GM19328 (cell line): ENCODE data around the gene CASK.
A peak's percentile ranks its signal among the peaks of the same experiment; 100 is the strongest.

Source experiments
- ATAC-seq: cut with Tn5 transposase; IDR thresholded peaks from one replicate; pipeline ENCODE4 v1.9.1; 2021; ENCODE audit warnings: mild to moderate bottlenecking, moderate library complexity; ENCODE audit not compliant: unreplicated experiment

CASK gene, protein sequence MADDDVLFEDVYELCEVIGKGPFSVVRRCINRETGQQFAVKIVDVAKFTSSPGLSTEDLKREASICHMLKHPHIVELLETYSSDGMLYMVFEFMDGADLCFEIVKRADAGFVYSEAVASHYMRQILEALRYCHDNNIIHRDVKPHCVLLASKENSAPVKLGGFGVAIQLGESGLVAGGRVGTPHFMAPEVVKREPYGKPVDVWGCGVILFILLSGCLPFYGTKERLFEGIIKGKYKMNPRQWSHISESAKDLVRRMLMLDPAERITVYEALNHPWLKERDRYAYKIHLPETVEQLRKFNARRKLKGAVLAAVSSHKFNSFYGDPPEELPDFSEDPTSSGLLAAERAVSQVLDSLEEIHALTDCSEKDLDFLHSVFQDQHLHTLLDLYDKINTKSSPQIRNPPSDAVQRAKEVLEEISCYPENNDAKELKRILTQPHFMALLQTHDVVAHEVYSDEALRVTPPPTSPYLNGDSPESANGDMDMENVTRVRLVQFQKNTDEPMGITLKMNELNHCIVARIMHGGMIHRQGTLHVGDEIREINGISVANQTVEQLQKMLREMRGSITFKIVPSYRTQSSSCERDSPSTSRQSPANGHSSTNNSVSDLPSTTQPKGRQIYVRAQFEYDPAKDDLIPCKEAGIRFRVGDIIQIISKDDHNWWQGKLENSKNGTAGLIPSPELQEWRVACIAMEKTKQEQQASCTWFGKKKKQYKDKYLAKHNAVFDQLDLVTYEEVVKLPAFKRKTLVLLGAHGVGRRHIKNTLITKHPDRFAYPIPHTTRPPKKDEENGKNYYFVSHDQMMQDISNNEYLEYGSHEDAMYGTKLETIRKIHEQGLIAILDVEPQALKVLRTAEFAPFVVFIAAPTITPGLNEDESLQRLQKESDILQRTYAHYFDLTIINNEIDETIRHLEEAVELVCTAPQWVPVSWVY

DNA sequence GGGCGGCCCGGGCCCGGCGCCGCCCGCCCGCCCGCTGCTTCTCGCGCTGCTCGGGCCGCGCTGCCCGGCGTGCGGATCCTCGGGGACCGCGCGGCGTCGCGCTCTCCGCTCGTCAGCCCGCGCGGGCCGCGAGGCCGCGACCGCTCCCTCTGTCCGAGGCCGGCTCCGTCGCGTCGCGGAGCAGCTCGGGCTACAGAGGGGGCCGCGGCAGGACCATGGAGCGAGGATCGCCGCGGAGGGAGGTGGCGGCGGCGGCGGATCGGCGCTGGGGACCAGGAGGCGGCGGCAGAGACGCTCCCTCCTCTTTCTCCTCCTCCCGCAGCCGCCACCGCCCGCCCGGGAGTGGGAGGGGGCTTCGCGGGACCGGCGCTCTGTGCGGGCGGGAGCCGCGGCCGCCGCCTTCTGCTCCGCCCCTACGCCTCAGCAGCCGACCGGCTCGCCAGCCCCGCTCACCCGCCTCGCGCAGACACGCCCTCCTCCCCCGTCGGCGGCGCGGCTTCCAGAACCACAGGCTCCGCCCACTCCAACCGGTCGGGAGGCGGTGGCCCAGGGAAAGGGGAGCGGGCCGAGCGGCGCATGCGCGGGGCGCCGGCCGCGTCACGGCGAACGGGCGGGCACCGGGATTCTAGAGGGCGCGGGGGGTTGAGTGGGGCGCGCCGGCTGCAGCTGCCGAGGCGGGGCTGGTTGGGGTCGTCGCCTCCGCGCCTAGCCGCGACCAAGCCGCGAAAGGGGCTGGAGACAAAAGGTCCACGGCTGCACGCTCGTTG, at the start of gene CASK:
Gene CASK (minus strand): TSS at position 344 of the 767 bp plus-strand sequence. CDS start 566 bp downstream, outside the sequence.
- ATAC-seq = peak; percentile 87

DNA sequence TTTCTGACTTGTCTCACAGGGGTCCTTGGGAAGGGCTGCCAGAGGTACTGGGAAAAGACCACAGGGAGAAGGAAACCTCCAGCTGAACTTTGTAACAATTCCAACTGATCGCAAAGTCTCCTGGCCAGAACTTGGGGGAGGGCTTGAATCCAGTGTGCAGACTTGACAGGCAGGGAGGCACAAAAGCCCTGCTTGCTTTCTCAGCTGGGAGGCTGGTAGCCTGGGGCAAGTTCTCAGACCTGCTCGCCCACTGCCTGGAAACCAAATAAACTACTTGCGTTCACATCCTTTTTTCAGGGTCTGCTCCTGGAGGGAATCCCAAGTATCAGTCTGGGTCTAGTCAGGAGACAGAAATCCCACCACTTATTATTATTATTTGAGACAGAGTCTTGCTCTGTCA, 48.0 kb upstream of the CASK start:
- no peak for ATAC-seq

- no peak for ATAC-seq
These were observed 47.1 kb upstream of the CASK start for GRCh38 chrX:41970419-41970818.

DNA sequence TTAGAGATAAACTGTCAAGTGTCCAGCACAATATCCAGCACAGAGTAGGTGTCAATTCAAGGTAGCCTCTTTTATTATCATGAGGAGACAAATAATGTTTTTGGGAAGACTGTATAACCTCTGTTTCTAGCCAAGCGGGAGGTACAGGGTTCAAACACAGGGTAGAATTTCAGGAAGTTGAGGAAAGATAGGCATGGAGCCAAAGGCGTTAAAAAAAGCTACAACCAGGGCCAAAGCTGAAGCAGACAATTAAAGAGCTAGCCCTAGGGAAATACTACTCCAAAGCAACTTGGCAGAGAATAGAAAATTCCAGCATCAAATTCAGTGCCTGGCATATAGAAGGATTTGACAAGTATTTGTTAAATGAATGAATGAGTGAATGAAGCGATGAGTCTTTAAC, 40.0 kb upstream of the CASK start:
- ATAC-seq = no peak

DNA sequence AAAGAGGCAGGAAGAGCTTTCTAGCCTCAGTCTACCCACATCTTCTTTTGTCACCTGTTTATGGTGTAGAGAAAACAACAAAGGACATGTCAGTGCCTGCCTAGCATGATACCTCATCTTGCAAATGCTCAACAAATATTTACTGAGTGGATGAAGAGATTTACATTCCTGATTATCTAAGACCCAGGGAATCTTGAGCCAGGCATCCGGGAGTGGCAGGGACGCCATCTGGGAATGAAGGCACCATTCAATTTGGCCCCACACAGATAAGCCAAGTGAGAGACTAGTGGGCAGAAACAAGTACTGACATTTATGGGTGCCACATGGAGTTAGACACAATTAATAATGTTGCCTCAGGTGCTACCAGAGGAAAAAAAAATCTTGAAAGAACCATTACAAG, 36.8 kb upstream of the CASK start:
- ATAC-seq = no peak

GRCh38 chrX:41958861-41959260, 35.5 kb upstream of the CASK start:
- ATAC-seq = no peak

DNA sequence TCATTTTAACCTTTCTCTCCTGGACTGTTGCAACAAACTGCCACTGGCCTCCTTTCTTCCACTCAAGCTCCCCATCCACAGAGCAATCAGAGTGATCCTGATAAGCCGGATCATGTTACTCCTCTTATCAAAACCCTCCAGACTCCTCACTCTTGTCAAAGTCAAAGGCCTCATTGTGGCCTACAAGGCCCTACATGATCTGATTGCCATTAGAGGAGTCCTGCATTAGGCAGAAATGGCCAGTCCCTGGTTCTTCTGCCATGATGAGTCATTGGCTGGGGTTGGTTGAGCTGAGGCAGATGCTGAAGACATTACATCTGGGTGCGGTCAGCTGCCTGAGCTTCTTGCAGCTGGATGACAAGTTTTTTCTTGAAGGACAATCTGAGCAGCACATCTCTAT, 32.7 kb upstream of the CASK start:
- ATAC-seq = no peak

DNA sequence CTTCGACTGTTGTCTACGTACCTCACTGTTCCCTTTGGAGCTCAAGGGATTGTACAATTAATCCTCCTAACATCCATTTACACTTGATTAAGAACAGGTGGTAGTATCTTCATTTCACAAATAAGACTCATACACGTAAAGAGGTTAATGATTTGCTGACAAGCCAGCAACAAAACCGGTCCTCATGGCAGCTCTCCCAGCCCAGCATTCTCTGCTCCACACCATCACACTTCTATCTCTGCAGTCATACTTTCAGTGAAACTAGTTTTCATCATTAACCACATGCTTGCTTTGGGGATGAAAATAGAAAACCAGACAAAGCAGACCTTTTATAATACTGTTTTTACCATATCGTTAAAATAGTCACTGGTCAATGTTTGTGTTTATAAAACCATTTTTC, 28.7 kb upstream of the CASK start:
- no peak for ATAC-seq

DNA sequence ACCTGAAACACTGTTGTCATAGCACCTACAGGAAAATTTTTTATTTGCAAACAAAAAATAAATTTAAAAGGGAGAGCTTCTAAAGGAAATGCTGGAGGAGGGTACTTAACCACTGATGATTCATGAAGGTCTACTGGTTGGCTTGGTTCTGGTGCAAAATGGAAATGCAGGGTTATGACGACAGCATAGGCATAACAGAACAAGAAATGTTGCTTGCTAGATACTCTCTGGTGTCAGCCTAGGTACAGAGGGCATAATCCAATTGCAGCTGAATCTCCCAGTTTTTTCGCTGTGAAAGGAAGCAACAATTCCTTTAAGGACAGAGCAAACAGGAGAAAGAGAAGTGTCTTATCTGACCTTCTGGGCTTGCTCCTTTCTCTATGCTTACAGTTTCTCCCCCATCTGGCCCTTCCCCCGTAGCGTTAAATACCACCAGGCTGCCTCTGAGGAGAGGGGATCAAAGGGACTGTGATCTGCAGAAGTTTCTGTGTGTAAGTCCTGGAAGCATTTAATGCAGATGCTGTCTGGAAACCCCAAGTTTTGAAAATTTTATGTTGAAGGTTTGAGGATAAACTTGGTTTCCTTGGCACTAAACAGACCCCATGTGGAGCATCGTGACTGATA, 23.7 kb upstream of the CASK start:
- ATAC-seq = no peak

- no peak for ATAC-seq
These were observed 22.9 kb upstream of the CASK start for GRCh38 chrX:41946235-41946634.

GRCh38 chrX:41935832-41936231, 12.5 kb upstream of the CASK start:
- ATAC-seq = no peak

GRCh38 chrX:41933546-41933945, 10.2 kb upstream of the CASK start:
- no peak for ATAC-seq

DNA sequence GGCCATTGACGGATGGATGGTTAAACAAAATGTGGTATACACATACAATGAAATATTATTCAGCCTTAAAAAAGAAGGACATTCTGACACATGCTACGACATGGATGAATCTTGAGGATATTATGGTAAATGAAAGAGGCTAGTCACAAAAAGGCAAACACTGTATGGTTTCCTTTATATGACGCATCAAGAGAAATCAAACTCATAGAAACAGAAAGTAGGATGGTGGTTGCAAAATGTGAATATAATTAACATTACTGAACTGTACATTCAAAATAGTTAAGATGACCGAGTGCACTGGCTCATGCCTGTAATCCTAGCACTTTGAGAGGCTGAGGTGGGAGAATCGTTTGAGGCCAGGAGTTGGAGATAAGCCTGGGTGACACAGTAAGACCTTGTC, 9.5 kb upstream of the CASK start:
- ATAC-seq = no peak

- no peak for ATAC-seq
These were observed 8.2 kb upstream of the CASK start for GRCh38 chrX:41931591-41931990.

GRCh38 chrX:41923978-41924683, 777 bp upstream of the CASK start:
- no peak for ATAC-seq

DNA sequence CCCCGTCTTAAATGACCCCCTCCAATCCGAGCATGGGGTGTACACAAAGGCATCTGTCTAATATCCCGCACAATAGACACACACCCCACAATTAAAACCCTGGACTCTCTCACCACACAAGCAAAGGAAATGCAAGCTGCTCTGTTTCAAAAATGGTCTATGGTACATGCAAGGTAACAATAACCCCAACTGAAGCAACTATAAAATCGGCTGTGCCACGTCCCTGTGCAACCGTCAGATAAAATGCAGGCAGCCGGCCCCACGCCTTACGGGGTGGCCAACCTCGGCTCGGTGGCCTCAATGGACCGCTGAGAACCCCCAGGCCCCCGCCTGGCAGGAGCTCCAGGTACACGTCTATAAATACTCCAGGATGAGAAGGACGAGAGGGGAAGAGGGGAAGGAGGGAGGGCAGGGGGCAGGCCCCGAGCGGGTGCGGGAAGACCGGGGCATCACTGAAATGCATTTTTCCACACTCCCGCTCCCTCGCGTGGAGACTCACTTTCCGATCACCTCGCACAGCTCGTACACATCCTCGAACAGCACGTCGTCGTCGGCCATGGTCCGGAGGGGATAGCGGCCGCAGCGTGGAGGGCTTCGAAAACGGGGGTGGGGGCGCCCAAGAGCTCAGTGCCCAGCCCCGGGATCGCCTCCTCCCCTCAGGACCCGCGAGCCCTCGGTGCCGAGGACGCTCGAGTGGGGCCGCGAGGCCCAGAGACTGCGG, 763 bp downstream of the CASK start:
- no peak for ATAC-seq

- ATAC-seq = no peak
These were observed 1.6 kb downstream of the CASK start for GRCh38 chrX:41921492-41922430.

DNA sequence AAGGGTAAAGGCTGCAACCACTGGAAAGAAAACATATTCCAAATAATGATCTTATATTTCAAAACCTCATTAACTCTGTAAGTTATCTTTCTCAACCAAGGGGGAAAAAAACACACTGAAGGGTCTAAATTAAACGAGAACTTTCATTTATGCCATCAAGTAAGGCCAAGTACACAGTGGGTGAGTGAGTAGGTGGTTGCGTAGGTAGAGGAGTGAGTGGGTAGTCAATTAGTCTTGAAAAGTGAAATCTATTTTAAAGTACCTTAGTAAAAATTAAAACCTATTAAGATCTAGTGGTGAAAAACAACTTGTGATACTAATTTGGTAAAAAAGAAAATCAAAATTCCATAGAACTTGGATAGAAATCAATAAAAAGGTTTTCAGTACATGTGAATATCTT, 3.5 kb downstream of the CASK start:
- no peak for ATAC-seq
